ENCODE data around the gene TGFBR3L. TPM values are rescaled to one million over a fixed set of nuclear protein-coding genes. Genes with fewer than 3 reads are reported as not detected.

Gene TGFBR3L
- polyA plus RNA-seq, 3 donors: not detected

DNA sequence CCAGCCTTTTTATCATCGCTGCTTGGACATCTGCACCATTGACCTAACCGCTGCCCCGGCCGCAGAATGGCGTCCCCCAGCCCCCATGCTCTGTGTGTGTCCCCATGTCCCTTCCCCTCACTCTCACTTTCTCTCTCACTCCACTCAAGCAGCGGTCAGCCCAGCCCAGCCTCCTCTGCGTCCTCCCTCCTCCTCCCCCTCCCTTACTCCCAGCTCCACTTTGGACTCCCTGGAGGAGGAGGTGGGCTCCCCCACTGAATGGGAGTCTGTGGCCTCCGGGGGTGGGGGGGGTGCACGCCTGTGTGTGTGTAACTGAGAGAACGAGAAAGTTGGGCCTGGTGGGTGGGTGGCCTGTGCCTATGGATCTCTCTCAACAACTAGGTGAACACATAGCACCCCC lies 8.8 kb upstream of the TGFBR3L start:
- no peak overlapping the region for H3K4me2 ChIP-seq (replicated peaks; ENCODE audit: extremely low read depth, low read length, poor library complexity, severe bottlenecking)
- peaks cover 39% of the 10 kb centered on the region for H3K79me2 ChIP-seq (ENCODE audit: insufficient read depth, low read length)
- H3K9ac ChIP-seq (ENCODE audit: insufficient read depth, low read length, poor library complexity, severe bottlenecking): no peak overlapping the region
- peaks cover 24% of the 10 kb centered on the region for H3K4me1 Mint-ChIP-seq
- H3K9me3 Mint-ChIP-seq: peaks cover 0 to 3% (median 0%) of the 10 kb centered on the region in 7 donors
- TF ChIP-seq, protein P1, sequence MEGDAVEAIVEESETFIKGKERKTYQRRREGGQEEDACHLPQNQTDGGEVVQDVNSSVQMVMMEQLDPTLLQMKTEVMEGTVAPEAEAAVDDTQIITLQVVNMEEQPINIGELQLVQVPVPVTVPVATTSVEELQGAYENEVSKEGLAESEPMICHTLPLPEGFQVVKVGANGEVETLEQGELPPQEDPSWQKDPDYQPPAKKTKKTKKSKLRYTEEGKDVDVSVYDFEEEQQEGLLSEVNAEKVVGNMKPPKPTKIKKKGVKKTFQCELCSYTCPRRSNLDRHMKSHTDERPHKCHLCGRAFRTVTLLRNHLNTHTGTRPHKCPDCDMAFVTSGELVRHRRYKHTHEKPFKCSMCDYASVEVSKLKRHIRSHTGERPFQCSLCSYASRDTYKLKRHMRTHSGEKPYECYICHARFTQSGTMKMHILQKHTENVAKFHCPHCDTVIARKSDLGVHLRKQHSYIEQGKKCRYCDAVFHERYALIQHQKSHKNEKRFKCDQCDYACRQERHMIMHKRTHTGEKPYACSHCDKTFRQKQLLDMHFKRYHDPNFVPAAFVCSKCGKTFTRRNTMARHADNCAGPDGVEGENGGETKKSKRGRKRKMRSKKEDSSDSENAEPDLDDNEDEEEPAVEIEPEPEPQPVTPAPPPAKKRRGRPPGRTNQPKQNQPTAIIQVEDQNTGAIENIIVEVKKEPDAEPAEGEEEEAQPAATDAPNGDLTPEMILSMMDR (IDR thresholded peaks at IDR 0.05): no peak
- H4K20me1 ChIP-seq (ENCODE audit: insufficient read depth, low read length): peaks cover 67% of the 10 kb centered on the region
- H3K9me3 ChIP-seq (replicated peaks in 1 of 2; ENCODE audit: control insufficient read depth in 1 of 2, insufficient read depth in 1 of 2, low read length in 2 of 2): no peaks in the 10 kb centered on the region
- H3K36me3 ChIP-seq (replicated peaks in 1 of 2; ENCODE audit: control insufficient read depth in 1 of 2, insufficient read depth in 2 of 2, low read length in 2 of 2): peaks cover 25 to 34% of the 10 kb centered on the region in 2 donors
- no peaks in the 10 kb centered on the region for H3K27me3 ChIP-seq (ENCODE audit: control insufficient read depth in 2 of 2, insufficient read depth in 2 of 2, low read length in 2 of 2)
- intact Hi-C loops (cut with micrococcal nuclease): loop anchor here in 1 of 2 donors (2.0 to 10.0 kb wide), 2 partner anchors 13 to 271 kb away; partner anchors contain the start of genes PCP2 and STXBP2
- peaks cover 21 to 43% of the 10 kb centered on the region in 2 donors for H3K36me3 Mint-ChIP-seq
- H2AFZ ChIP-seq (ENCODE audit: insufficient read depth, low read depth, low read length, poor library complexity, severe bottlenecking): no peak overlapping the region
- H3K4me3 Mint-ChIP-seq: no peak overlapping the region
- peaks cover 19 to 26% of the 10 kb centered on the region in 2 donors for H3K4me1 ChIP-seq (ENCODE audit: control insufficient read depth in 1 of 2, insufficient read depth in 2 of 2, low read length in 2 of 2)
- DNase-seq: no peak
- H3K27ac Mint-ChIP-seq: peak overlapping the region in 4 of 7 donors; percentile 17 to 53 (median 30)
- H3K4me3 ChIP-seq (replicated peaks in 1 of 3; ENCODE audit: low read depth in 2 of 3, low read length in 3 of 3): no peak overlapping the region
- H3K27ac ChIP-seq (ENCODE audit: low read depth in 1 of 2, low read length in 2 of 2): no peak overlapping the region
- peaks cover 0 to 3% (median 2%) of the 10 kb centered on the region in 3 donors for H3K27me3 Mint-ChIP-seq (ENCODE audit: low read depth in 3 of 3)
- 98% methylated on average over 5 of the region's 10 CpGs for WGBS (ENCODE audit: insufficient coverage)

DNA sequence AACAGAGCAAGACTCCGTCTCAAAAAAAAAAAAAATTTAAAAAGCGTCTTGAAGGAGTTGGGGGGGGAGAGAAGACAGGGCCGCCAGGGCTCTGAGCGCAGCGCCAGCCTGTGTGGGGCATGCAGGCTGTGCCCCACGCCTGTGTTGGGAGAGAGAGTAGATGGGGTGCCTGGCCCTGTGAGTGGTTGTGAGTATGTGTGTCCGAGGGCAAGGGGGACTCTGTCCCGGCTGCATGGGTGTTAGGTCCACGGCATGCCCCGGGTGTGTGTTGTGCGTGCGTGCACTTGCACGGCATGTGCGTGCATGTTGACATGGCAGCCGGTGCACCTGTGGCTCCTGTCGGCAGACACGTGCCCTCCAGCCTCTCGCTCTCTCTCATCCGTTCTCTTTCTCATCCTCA lies 7.5 kb upstream of the TGFBR3L start:
- H3K36me3 Mint-ChIP-seq: peaks cover 30 to 55% of the 10 kb centered on the region in 2 donors
- intact Hi-C loops (cut with micrococcal nuclease): loop anchor here in 1 of 2 donors (10.0 kb wide), 1 partner anchor 272 kb away; the partner anchor contains the start of genes PCP2 and STXBP2
- no peak overlapping the region for H3K27ac ChIP-seq (ENCODE audit: low read depth in 1 of 2, low read length in 2 of 2)
- peaks cover 39% of the 10 kb centered on the region for H3K79me2 ChIP-seq (ENCODE audit: insufficient read depth, low read length)
- H3K9me3 ChIP-seq (replicated peaks in 1 of 2; ENCODE audit: control insufficient read depth in 1 of 2, insufficient read depth in 1 of 2, low read length in 2 of 2): no peaks in the 10 kb centered on the region
- H4K20me1 ChIP-seq (ENCODE audit: insufficient read depth, low read length): peaks cover 76% of the 10 kb centered on the region
- no peak overlapping the region for H3K4me3 ChIP-seq (replicated peaks in 1 of 3; ENCODE audit: low read depth in 2 of 3, low read length in 3 of 3)
- DNase-seq: no peak
- H3K4me2 ChIP-seq (replicated peaks; ENCODE audit: extremely low read depth, low read length, poor library complexity, severe bottlenecking): no peak overlapping the region
- peaks cover 2 to 3% (median 2%) of the 10 kb centered on the region in 3 donors for H3K27me3 Mint-ChIP-seq (ENCODE audit: low read depth in 3 of 3)
- WGBS (ENCODE audit: insufficient coverage): 97% methylated on average over 18 of the region's 19 CpGs
- no peak overlapping the region for H3K27ac Mint-ChIP-seq
- H3K9me3 Mint-ChIP-seq: peaks cover 0 to 3% (median 0%) of the 10 kb centered on the region in 7 donors
- H2AFZ ChIP-seq (ENCODE audit: insufficient read depth, low read depth, low read length, poor library complexity, severe bottlenecking): no peak overlapping the region
- H3K36me3 ChIP-seq (replicated peaks in 1 of 2; ENCODE audit: control insufficient read depth in 1 of 2, insufficient read depth in 2 of 2, low read length in 2 of 2): peaks cover 38 to 46% of the 10 kb centered on the region in 2 donors
- no peaks in the 10 kb centered on the region for H3K27me3 ChIP-seq (ENCODE audit: control insufficient read depth in 2 of 2, insufficient read depth in 2 of 2, low read length in 2 of 2)
- no peak overlapping the region for H3K9ac ChIP-seq (ENCODE audit: insufficient read depth, low read length, poor library complexity, severe bottlenecking)
- peak overlapping the region in 1 of 2 donors; percentile 12 for H3K4me3 Mint-ChIP-seq
- peaks cover 21% of the 10 kb centered on the region for H3K4me1 Mint-ChIP-seq
- peaks cover 19 to 26% of the 10 kb centered on the region in 2 donors for H3K4me1 ChIP-seq (ENCODE audit: control insufficient read depth in 1 of 2, insufficient read depth in 2 of 2, low read length in 2 of 2)
- TF ChIP-seq, protein P1 (IDR thresholded peaks at IDR 0.05): no peak
